K562 (cell line): ENCODE data around the gene HEY2. TPM values are rescaled to one million over a fixed set of nuclear protein-coding genes. Genes with fewer than 3 reads are reported as not detected.
A peak's percentile ranks its signal among the peaks of the same experiment; 100 is the strongest.

Experiments used
- CHD7 ChIP-seq: fragments of 200-600 bp; sonication (generic); IDR thresholded peaks from one replicate; pipeline ENCODE4 v1.6.1; 2012; ENCODE audit warnings: mild to moderate bottlenecking, low read depth, low read length, inconsistent platforms
- NR4A1 ChIP-seq, 2 experiments: fragments of 250-450 bp in 1 of 2; fragments of 450-650 bp in 1 of 2; sonication (Bioruptor Pico) in 1 of 2; IDR thresholded peaks; 2 replicates each; pipeline versions ENCODE4 v1.4.0 to v1.6.1; 2016 to 2020; ENCODE audit warnings: mild to moderate bottlenecking in 2 of 2, missing compliant biosample characterization in 1 of 2, missing genetic modification characterization in 1 of 2, moderate library complexity in 1 of 2
- POLR2H ChIP-seq: IDR thresholded peaks from 2 replicates; pipeline ENCODE4 v1.6.1; 2016; ENCODE audit warnings: missing genetic modification characterization, low read depth, mild to moderate bottlenecking, control low read depth, missing compliant biosample characterization, moderate library complexity
- RBBP5 ChIP-seq: fragments of 200-600 bp; sonication (generic); IDR thresholded peaks from 2 replicates; pipeline ENCODE4 v1.6.1; 2012; ENCODE audit warnings: borderline replicate concordance, mild to moderate bottlenecking, low read length, control low read depth, inconsistent platforms; ENCODE audit not compliant: insufficient read depth, poor library complexity, severe bottlenecking
- RCOR1 ChIP-seq, 2 experiments: IDR thresholded peaks; 2 replicates each; pipeline ENCODE4 v1.6.1; 2012; ENCODE audit warnings: low read depth in 2 of 2, low read length in 2 of 2, borderline replicate concordance in 1 of 2, improper control_type of control experiment in 1 of 2
- SREBF2 ChIP-seq: sonication (generic); formaldehyde crosslinking; IDR thresholded peaks from 2 replicates; pipeline ENCODE4 v1.4.0; 2020; ENCODE audit warnings: mild to moderate bottlenecking, missing genetic modification reagents
- TBL1XR1 ChIP-seq, 2 experiments: IDR thresholded peaks; 2 replicates each; pipeline ENCODE4 v1.6.1; 2012; ENCODE audit warnings: improper control_type of control experiment in 2 of 2, low read length in 2 of 2, mild to moderate bottlenecking in 1 of 2
- TCFL5 ChIP-seq: fragments of 250-450 bp; sonication (Bioruptor Pico); conservative IDR thresholded peaks from 2 replicates; pipeline ENCODE4 v1.6.1; 2021; ENCODE audit warnings: mild to moderate bottlenecking, moderate library complexity, matching md5 sums
- TGIF2 ChIP-seq: sonication (generic); formaldehyde crosslinking; IDR thresholded peaks from 2 replicates; pipeline ENCODE4 v1.8.1; 2022; ENCODE audit warnings: mild to moderate bottlenecking, missing genetic modification reagents, moderate library complexity
- ZBTB34 ChIP-seq: fragments of 250-450 bp; sonication (Bioruptor Pico); IDR thresholded peaks from 2 replicates; pipeline ENCODE4 v1.8.0; 2021; ENCODE audit warnings: mild to moderate bottlenecking, moderate library complexity
- ZNF174 ChIP-seq: fragments of 250-450 bp; sonication (Bioruptor Pico); IDR thresholded peaks from 2 replicates; pipeline ENCODE4 v1.4.0; 2020; ENCODE audit warnings: mild to moderate bottlenecking
- ZNF282 ChIP-seq: sonication (generic); formaldehyde crosslinking; IDR thresholded peaks from 2 replicates; pipeline ENCODE4 v1.8.1; 2023; ENCODE audit warnings: missing genetic modification reagents
- polyA plus RNA-seq, 8 experiments: library from polyadenylated mRNA; depleted of rRNA in 4 of 8; stranded (reverse) in 5 of 8; unstranded in 3 of 8; fragments of >200 nt; fragmentation: Nextera tagmentation in 2 of 8; fragmentation: Illumina TruSeq in 1 of 8; extraction: Ambion mirVana in 2 of 8; extraction: Trizol in 1 of 8; gene quantifications; 2 replicates each; pipeline versions ENCODE4 v1.2.1 to v1.2.3, GENCODE V29; 2011 to 2014; ENCODE audit warnings: inconsistent platforms in 1 of 8, missing spikeins in 1 of 8
- total RNA-seq, 7 experiments: library from RNA; depleted of rRNA in 6 of 7; stranded (reverse); fragments of >200 nt in 6 of 7; fragmentation: Illumina TruSeq in 2 of 7; extraction: Trizol in 2 of 7; gene quantifications; 2 replicates each; pipeline versions ENCODE4 v1.2.1 to v1.2.3, GENCODE V29; 2011 to 2021; ENCODE audit warnings: low replicate concordance in 1 of 7

Gene HEY2
- total and polyA plus RNA-seq, 9 of the 15 experiments (the other 6 are each of a cell fraction or from before 2014, with no cell fraction given) = 0.03 to 0.07 (median 0.06) TPM; not detected in 5

GRCh38 chr6:125749173-125749864 lies at the start of gene HEY2 (continued):
- TF ChIP-seq CHD7 (no peak), POLR2H (tag) (no peak), SREBF2 (CRISPR knock-in tag) (no peak), TCFL5 (CRISPR knock-in tag) (no peak), ZBTB34 (CRISPR knock-in tag) (no peak), TGIF2 (CRISPR knock-in tag) (no peak), ZNF282 (CRISPR knock-in tag) (no peak), ZNF174 (CRISPR knock-in tag) (no peak), NR4A1 (CRISPR knock-in tag; IDR thresholded peaks at IDR 0.05) (no peak), NR4A1 (tag; IDR thresholded peaks at IDR 0.05) (no peak), RCOR1 (IDR thresholded peaks at IDR 0.05; ENCODE audit: borderline replicate concordance in 1 of 2, low read depth in 2 of 2, low read length in 2 of 2) (peak in 1 of 2 experiments; percentile 21; a peak in 1 of 4 replicates), RBBP5 (peak; percentile 79), TBL1XR1 (IDR thresholded peaks at IDR 0.05; ENCODE audit: low read length in 2 of 2) (no peak)
